ENCODE measurements around the gene STK32B. TPM values are rescaled to one million over a fixed set of nuclear protein-coding genes. Genes with fewer than 3 reads are reported as not detected.

The STK32B gene
- total and polyA plus RNA-seq, 2 experiments from 2014 or later = 0.71 to 2.3 TPM

- Histone ChIP-seq H3K4me3 (no peak overlapping the region), H3K4me2 (no peak overlapping the region), H4K20me1 (replicated peaks; ENCODE audit: insufficient read depth) (no peaks in the 10 kb centered on the region), H3K79me2 (replicated peaks; ENCODE audit: insufficient read depth) (no peaks in the 10 kb centered on the region), H3K4me1 (ENCODE audit: insufficient read depth) (no peaks in the 10 kb centered on the region), H3K9me2 (ENCODE audit: insufficient read depth) (no peaks in the 10 kb centered on the region), H3F3A (replicated peaks; ENCODE audit: low read depth) (no peaks in the 10 kb centered on the region), H3K36me3 (ENCODE audit: insufficient read depth) (no peaks in the 10 kb centered on the region), H3K27me3 (ENCODE audit: insufficient read depth) (no peaks in the 10 kb centered on the region), H2AFZ (no peak overlapping the region), H3K27ac (ENCODE audit: low read depth) (no peak overlapping the region)
- Mint-ChIP-seq H3K27me3 (ENCODE audit: insufficient read depth, low read depth, poor library complexity) (peaks cover 7% of the 10 kb centered on the region), H3K4me3 (no peak overlapping the region), H3K36me3 (ENCODE audit: low read depth) (peaks cover 3% of the 10 kb centered on the region), H3K4me1 (peaks cover 3% of the 10 kb centered on the region; the same call in 2 of the 3 replicates), H3K9me3 (peaks cover 19% of the 10 kb centered on the region), H3K27ac (no peak overlapping the region)
- DNase-seq (ENCODE audit: low spot score) = peak; percentile 76
- TF ChIP-seq CTCF (conservative IDR thresholded peaks at IDR 0.05; ENCODE audit: low read depth in 2 of 2) (peak; percentile 76 to 77), STAT1 (IDR thresholded peaks at IDR 0.05; ENCODE audit: unreplicated experiment) (no peak)
- ATAC-seq = peak; percentile 94
Observed at GRCh38 chr4:5399790-5400421, 348.6 kb downstream of the STK32B start.

GRCh38 chr4:5403746-5404497 lies 352.6 kb downstream of the STK32B start:
- Mint-ChIP-seq H3K4me1 (no peaks in the 10 kb centered on the region), H3K4me3 (no peak overlapping the region), H3K27me3 (ENCODE audit: insufficient read depth, low read depth, poor library complexity) (peaks cover 10% of the 10 kb centered on the region), H3K9me3 (peaks cover 19% of the 10 kb centered on the region), H3K36me3 (ENCODE audit: low read depth) (peaks cover 18% of the 10 kb centered on the region), H3K27ac (no peak overlapping the region)
- H3K36me3 ChIP-seq (ENCODE audit: insufficient read depth) = no peaks in the 10 kb centered on the region
- H3K27ac ChIP-seq (ENCODE audit: low read depth) = no peak overlapping the region
- ATAC-seq (no peak), DNase-seq (ENCODE audit: low spot score) (no peak)
- no peaks in the 10 kb centered on the region for H3K9me2 ChIP-seq (ENCODE audit: insufficient read depth)
- no peaks in the 10 kb centered on the region for H4K20me1 ChIP-seq (replicated peaks; ENCODE audit: insufficient read depth)
- no peaks in the 10 kb centered on the region for H3F3A ChIP-seq (replicated peaks; ENCODE audit: low read depth)
- H3K4me2 ChIP-seq = no peak overlapping the region
- H2AFZ ChIP-seq = no peak overlapping the region
- no peak overlapping the region for H3K4me3 ChIP-seq
- no peaks in the 10 kb centered on the region for H3K4me1 ChIP-seq (ENCODE audit: insufficient read depth)
- no peaks in the 10 kb centered on the region for H3K79me2 ChIP-seq (replicated peaks; ENCODE audit: insufficient read depth)
- H3K27me3 ChIP-seq (ENCODE audit: insufficient read depth) = no peaks in the 10 kb centered on the region
- no peak for TF ChIP-seq CREB1 (CRISPR knock-in tag; IDR thresholded peaks at IDR 0.05; ENCODE audit: low read depth)
- no peak for TF ChIP-seq ETS1 (IDR thresholded peaks at IDR 0.05)
- TF ChIP-seq NANOG (IDR thresholded peaks at IDR 0.05; ENCODE audit: borderline replicate concordance) = no peak
- no peak for TF ChIP-seq CTCF (conservative IDR thresholded peaks at IDR 0.05; ENCODE audit: low read depth in 2 of 2)
- no peak for TF ChIP-seq ZNF114 (CRISPR knock-in tag; IDR thresholded peaks at IDR 0.05)
- TF ChIP-seq ZNF331 (CRISPR knock-in tag; IDR thresholded peaks at IDR 0.05; ENCODE audit: low read depth) = no peak
- no peak for TF ChIP-seq REST (IDR thresholded peaks at IDR 0.05; ENCODE audit: unreplicated experiment)
- no peak for TF ChIP-seq EZH2phosphoT487 (IDR thresholded peaks at IDR 0.05; ENCODE audit: unreplicated experiment)
- no peak for TF ChIP-seq STAT1 (IDR thresholded peaks at IDR 0.05; ENCODE audit: unreplicated experiment)
- no peak for TF ChIP-seq POLR2AphosphoS5 (IDR thresholded peaks at IDR 0.05; ENCODE audit: low read depth)
- no peak for TF ChIP-seq EZH2 (IDR thresholded peaks at IDR 0.05; ENCODE audit: low read depth, unreplicated experiment)
